Neural crest cell (in vitro differentiated cells): ENCODE measurements around the gene KLF9. TPM values are rescaled to one million over a fixed set of nuclear protein-coding genes. Genes with fewer than 3 reads are reported as not detected.

Experiments
- DNase-seq: peaks from one replicate; pipeline ENCODE4 v3.0.0; 2021; ENCODE audit warnings: low read depth, mixed read lengths, low spot score
- H3K27ac Mint-ChIP-seq: one replicate; pipeline ENCODE4 v1.8.0; 2021; ENCODE audit warnings: mild to moderate bottlenecking, mixed read lengths; ENCODE audit not compliant: unreplicated experiment
- H3K27me3 Mint-ChIP-seq: 2 replicates; pipeline ENCODE4 v1.8.0; 2021; ENCODE audit warnings: low read depth, mild to moderate bottlenecking, mixed read lengths
- H3K36me3 Mint-ChIP-seq: 2 replicates; pipeline ENCODE4 v1.8.0; 2021; ENCODE audit warnings: low read depth, mild to moderate bottlenecking, mixed read lengths
- H3K4me1 Mint-ChIP-seq: 2 replicates; pipeline ENCODE4 v1.8.0; 2021; ENCODE audit warnings: mixed read lengths
- H3K4me3 Mint-ChIP-seq: one replicate; pipeline ENCODE4 v1.8.0; 2021; ENCODE audit warnings: mild to moderate bottlenecking, mixed read lengths
- H3K9me3 Mint-ChIP-seq: 2 replicates; pipeline ENCODE4 v1.8.0; 2021; ENCODE audit warnings: mixed read lengths
- total RNA-seq: library from RNA; stranded (reverse); gene quantifications from 2 replicates; pipeline ENCODE4 v1.2.1, GENCODE V29; 2021
- TF ChIP-seq, protein P1 (sequence below): fragments of 200-600 bp; sonication (generic); conservative IDR thresholded peaks from 2 replicates; pipeline ENCODE4 v1.5.0; 2021; ENCODE audit warnings: antibody characterized with exemption, mild to moderate bottlenecking

KLF9 gene
- total RNA-seq, 1 donor from 2014 or later, result 0.19 TPM

DNA sequence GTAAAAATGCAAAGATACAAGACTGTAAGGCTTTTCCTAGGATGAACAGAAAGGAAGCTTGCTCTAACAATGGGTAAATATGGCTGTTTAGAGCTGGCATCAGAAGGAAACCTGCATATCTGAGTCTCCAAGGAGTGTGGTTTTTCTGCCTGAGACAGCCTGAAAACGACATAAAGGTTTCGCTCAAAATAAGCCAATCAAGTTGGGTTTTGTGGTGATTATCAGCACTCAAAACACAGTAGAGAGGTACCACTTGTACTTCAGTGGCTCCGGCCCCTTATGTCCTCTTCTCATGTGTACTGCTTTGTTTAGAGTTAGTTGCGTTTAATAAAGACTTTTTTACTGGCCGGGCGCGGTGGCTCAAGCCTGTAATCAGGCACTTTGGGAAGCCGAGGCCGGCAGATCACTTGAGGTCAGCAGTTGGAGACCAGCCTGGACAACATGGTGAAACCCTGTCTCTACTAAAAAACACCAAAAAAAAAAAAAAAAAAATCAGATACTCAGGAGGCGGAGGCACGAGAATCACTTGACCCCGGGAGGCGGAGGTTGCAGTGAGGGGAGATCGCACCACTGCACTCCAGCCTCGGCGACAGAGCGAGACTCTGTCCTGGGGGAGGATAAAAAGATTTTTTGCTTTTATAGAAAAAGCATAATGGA lies 39.4 kb downstream of the KLF9 start:
- no peak overlapping the region for H3K4me3 Mint-ChIP-seq
- no peaks in the 10 kb centered on the region for H3K27me3 Mint-ChIP-seq
- H3K4me1 Mint-ChIP-seq, result no peaks in the 10 kb centered on the region
- TF ChIP-seq, protein P1, sequence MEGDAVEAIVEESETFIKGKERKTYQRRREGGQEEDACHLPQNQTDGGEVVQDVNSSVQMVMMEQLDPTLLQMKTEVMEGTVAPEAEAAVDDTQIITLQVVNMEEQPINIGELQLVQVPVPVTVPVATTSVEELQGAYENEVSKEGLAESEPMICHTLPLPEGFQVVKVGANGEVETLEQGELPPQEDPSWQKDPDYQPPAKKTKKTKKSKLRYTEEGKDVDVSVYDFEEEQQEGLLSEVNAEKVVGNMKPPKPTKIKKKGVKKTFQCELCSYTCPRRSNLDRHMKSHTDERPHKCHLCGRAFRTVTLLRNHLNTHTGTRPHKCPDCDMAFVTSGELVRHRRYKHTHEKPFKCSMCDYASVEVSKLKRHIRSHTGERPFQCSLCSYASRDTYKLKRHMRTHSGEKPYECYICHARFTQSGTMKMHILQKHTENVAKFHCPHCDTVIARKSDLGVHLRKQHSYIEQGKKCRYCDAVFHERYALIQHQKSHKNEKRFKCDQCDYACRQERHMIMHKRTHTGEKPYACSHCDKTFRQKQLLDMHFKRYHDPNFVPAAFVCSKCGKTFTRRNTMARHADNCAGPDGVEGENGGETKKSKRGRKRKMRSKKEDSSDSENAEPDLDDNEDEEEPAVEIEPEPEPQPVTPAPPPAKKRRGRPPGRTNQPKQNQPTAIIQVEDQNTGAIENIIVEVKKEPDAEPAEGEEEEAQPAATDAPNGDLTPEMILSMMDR, result no peak
- H3K9me3 Mint-ChIP-seq, result no peaks in the 10 kb centered on the region
- H3K27ac Mint-ChIP-seq, result no peak overlapping the region
- no peaks in the 10 kb centered on the region for H3K36me3 Mint-ChIP-seq
- no peak for DNase-seq

DNA sequence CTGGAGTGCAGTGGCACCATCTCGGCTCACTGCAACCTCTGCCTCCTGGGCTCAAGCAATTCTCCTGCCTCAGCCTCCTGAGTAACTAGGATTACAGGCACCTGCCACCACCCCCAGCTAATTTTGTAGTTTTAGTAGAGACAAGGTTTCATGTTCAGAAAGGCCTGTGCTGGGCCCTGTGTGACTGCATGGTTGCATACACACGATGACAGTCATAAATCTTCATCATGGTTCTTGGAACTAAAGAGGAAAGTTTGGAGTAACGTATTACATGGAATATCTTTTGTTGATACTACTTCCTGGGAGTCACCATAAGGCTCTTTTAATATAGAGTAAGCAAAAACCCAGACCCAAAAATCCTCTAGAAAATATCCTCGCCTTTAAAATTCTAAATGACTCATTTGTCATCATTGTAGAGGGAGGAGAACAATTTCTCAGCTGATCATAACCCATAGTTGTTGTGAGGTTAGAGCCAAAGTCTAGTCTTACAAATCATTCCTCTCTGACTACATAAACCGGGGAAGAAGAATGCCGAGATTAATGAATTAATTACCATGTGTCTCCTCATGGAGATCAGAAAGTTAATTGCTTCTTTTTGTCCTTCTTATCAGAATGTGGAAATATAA lies 47.0 kb downstream of the KLF9 start:
- Mint-ChIP-seq H3K4me3 (no peak overlapping the region), H3K27me3 (no peaks in the 10 kb centered on the region), H3K36me3 (peaks cover 11% of the 10 kb centered on the region), H3K4me1 (peaks cover 10% of the 10 kb centered on the region), H3K27ac (no peak overlapping the region), H3K9me3 (peaks cover 3% of the 10 kb centered on the region)
- DNase-seq, result no peak
- TF ChIP-seq, protein P1, result no peak

DNA sequence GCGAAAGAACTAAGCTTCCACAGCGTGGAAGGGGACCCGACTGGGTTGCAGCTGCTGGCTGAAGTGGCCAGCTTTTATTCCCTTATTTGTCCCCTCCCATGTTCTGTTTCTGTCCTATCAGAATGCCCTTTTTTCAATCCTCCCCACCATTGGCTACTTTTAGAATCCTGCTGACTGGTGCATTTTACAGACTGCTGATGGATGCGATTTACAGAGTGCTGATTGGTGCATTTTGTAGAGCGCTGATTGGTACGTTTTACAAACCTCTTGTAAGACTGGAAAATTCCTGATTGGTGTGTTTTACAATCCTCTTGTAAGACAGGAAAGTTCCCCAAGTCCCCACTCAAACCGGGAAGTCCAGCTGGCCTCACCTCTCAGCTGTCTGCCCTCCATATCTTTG lies 50.7 kb downstream of the KLF9 start:
- peaks cover 10% of the 10 kb centered on the region for H3K4me1 Mint-ChIP-seq
- TF ChIP-seq, protein P1, result no peak
- no peak overlapping the region for H3K4me3 Mint-ChIP-seq
- peaks cover 3% of the 10 kb centered on the region for H3K9me3 Mint-ChIP-seq
- no peaks in the 10 kb centered on the region for H3K27me3 Mint-ChIP-seq
- DNase-seq, result no peak
- no peak overlapping the region for H3K27ac Mint-ChIP-seq
- H3K36me3 Mint-ChIP-seq, result peaks cover 12% of the 10 kb centered on the region

DNA sequence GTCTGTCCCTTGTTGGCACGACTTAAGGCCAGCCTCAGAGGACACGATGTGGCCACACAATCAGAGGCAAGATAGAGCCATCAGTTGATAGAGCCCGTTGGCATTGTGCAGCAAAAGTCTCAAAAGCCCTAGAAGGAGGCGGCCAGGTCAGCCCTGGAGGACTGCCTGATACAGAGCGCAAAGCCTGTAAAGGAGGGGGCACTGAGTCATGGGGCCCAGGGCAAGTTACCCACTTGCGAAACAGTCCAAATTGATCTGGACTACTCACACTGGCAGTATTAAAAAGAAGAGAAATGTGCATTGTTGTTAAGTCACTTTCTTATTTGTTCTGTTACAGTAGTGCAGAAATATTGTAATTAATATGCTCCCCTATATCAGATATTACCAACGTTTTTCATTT lies 51.5 kb downstream of the KLF9 start:
- Mint-ChIP-seq H3K36me3 (peaks cover 12% of the 10 kb centered on the region), H3K4me3 (no peak overlapping the region), H3K4me1 (peaks cover 6% of the 10 kb centered on the region), H3K9me3 (peaks cover 3% of the 10 kb centered on the region), H3K27me3 (no peaks in the 10 kb centered on the region), H3K27ac (no peak overlapping the region)
- no peak for DNase-seq
- TF ChIP-seq, protein P1, result no peak

DNA sequence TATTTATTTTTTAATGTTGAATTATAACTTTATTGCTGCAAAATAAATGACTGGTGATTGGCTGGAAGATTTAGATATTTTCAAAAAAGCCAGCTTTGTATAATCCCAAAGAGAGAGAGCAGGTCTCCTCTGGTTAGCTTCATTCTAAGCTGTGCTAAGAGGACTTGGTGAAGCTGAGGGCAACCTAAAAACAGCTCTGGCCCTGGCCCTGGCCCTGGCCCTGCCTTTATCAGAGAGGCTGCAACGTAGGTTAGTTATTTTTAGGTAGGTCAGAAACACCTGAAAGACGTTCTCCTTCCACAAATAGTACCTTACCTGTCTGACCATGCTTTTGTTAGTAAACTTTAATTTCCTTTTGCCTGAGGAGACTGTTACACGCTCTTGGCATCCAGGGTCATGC lies 58.7 kb downstream of the KLF9 start:
- no peak overlapping the region for H3K4me3 Mint-ChIP-seq
- no peaks in the 10 kb centered on the region for H3K9me3 Mint-ChIP-seq
- TF ChIP-seq, protein P1, result no peak
- H3K36me3 Mint-ChIP-seq, result peaks cover 3% of the 10 kb centered on the region
- no peaks in the 10 kb centered on the region for H3K27me3 Mint-ChIP-seq
- H3K27ac Mint-ChIP-seq, result no peak overlapping the region
- no peak for DNase-seq
- no peaks in the 10 kb centered on the region for H3K4me1 Mint-ChIP-seq
